MV-4-11 (cell line): ENCODE data around the gene MAGI2.
A peak's percentile ranks its signal among the peaks of the same experiment; 100 is the strongest.

Experiments
- DNase-seq: peaks from one replicate; lab custom pipeline; 2025; lab: John Stamatoyannopoulos, UW

Gene MAGI2

DNA sequence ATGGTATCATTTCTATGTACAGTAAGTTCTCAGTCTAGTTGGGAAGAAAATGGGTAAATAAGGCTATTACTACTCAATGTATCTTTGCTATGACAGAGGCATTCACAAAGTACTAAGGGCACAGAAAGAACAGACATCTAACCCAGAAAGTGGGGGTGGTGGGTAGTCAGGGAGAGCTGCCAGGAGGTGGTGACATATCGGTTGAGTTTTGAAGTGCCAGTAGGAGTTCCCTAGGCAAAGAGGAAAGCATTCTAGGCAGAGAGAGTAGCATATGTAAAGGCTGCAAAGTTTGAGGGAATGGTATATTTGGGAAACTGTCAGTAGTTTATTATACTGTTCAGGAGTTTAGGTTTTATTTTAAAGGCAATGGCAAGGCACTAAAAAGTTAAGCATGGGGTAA, 1372.1 kb downstream of the MAGI2 start:
- DNase-seq: no peak

DNA sequence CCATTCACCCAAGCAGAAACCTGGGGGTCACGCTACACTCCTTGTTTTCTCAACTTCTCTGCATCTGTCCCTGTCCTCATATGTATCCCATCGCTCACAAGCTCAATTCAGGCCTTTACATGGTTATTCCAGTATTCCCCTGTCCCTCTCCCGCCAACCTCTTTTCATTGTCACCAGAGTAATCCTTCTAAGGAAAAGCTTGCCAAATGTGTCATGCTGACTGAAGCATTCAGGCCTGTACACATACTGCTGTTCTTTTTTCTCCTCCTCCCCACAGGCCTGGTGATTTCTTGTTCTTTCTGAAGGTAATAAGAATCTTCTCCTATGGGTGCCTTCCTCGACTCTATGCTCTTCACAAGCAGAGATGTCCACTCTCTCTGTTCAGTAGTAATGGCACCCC, 1372.7 kb downstream of the MAGI2 start:
- DNase-seq: no peak

DNA sequence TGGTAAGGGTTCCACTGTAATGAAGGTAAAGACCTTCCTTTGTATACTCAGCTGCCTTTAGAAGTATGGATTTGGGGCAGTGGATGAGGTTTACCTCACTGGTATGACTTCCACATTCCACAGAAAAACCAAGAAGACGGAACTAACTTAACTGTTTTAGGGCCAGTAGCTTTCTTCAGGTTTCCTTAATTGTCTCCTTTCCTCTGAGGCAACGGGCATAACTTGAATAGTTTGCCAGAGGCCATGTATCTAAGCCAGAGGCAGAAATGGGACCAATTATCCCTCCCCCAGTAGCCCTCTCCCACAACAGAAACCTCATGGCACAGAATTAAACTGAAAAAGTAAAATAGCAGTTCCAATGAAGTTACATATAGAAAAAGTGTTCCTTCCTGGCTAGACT, 1373.2 kb downstream of the MAGI2 start:
- DNase-seq: no peak

DNA sequence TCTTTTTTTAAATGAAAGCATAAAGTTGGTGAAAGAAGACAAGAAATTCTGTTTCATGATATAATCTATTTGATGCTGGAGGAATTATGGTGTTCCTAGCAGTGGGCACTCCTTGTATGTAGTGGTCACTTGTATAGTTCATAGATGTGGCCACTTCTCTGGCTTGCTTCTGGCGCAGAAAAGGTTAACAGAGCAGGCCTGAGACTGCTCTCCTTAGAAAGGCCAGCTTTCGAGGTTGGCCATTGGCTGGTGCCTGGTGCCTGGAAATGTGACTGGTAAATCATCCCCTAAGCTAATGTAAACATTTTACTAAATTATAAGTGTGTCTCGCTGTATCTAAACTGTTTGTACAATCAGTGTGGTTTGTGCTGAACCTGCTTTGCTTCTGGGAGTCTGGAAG, 1378.8 kb downstream of the MAGI2 start:
- DNase-seq: no peak

DNA sequence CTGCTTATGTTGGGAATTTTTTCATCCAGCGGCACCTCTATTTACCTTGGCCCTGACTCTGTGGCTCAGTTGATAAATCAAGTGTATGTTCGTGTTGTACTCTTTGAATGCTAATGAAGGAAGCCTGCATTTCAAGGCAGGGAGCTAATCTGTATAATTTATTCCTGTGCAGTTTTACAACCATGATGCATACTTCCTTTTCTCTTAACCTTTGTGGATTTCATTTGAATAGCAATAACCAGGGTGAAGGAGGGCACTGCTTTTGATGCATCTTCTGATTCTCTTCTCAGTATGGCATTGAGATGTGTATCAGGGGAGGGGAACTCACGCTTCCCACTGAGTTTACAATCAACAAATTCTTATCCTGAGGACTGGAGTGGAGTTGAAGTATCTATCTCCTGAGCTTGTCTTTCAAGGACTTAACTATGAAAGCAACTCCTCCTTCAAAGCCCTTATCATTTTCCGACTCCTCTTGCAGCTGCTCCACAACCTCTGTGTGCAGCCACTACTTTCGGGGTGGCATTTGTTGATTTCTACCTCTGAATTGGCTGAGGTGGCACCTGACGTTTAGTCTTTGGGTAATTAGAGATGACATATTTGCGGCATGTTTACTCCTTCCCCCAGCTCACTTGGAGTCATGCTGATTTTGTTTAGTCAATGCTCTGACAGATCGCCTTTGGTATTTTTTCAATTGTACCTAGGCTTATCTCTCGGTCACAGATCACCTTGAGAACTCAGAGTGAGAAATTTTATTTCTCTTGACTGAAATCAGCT, 1379.7 kb downstream of the MAGI2 start:
- no peak for DNase-seq

DNA sequence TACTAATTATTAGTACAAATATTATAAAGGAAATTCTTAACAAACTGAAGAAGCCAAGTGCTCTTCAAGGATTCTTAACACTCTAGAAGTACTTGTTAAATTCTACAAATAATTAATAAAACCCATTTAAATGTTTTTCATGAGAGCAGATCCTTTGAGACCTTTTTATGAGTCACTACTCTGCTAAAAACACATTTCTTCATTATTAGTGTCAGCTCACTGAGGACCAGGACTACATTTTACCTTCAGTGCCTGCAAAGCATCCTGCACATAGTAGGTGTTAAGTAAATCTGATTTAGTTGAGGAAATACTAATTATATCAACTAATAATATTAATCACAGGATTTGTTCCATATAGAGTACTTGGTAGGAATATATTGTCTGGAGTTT, 1381.3 kb downstream of the MAGI2 start:
- DNase-seq: no peak

DNA sequence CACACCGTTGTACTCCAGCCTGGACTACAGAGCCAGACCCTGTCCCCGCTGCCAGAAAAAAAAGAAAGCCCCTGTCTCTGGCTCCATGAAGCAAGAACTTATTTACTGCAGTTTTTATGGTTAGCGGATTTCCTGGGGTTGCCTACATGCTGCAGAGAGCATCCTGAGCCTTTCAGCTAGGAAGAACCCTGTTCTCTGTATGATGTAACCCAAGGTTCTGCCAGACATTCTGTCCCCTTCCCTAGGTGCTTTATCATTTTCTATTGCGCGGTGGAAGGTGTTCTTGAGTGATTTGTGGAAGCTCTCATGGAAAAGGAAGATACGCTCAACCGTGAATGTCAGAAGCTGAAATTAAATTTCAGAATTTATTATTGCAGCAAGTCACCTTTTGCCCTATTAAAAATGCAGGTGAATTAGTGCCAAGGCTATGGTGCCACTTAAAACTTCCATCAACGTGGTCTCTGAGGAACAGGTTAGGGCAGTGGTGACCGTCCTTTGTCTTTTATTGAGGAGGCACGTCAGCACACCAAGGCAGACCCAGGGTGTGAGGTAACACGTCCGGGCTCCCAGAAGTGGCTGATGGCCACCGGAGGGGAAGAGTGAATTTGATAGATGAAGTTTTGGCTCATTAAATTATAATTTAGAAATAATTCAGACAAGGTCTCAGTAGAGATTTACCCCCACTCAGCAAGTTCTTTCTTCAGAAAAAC, 1381.8 kb downstream of the MAGI2 start:
- no peak for DNase-seq

DNA sequence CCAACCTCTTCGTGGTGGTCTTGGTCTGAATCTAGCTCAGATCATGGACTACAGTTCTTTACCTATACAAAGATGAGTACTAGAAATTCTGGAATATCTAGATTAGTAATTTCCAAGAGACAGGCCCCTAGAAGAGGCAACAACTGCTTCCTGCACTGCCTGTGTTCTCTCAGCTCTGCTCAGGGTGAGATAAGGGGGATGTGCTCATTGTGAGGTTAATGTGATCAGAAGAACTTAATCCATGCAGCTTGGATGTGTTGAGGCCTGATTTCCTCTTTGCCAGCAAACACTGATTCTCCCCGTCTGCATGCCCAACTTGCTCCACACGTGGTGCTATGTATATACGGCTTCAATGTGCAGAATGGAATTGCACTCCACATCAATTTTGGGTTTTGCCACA, 1386.9 kb downstream of the MAGI2 start:
- no peak for DNase-seq

DNA sequence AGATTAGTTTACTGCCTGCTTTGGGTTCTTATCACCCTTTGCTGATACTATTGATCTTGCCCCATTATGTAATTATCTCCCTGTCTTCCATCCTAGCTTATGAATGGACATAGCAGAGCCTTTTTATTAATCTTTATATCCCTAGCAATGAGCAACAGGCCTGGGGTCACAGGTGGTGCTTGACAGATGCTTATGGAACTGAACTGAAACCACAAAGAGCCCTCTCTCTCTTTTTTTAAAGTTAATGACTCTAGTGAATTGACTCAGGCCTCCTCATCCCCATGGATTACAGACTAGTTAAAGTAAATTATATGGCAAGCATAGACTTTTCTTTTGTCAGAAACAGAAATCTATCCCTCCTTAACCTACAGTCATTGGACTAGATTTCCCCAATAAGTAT, 1389.7 kb downstream of the MAGI2 start:
- no peak for DNase-seq

DNA sequence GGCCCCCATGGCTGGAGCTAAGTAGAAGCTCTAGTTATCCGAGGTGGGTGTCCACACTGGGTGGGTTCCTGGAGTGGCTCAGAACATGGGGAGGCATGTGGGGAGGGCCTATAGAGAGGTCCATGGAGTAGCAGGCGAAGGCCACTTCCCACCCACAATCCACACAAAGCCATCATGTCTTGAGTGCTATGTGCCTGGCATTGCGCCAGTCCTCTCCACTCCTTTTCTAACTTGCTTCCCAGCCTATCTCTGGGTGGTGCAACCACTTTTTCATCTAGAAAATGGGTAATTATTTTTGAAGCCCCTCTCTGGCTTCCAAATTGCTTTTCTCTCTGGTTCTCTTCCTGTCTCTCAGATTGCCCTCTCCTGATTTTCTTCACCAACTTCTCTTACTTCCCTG, 1391.3 kb downstream of the MAGI2 start:
- DNase-seq: no peak

DNA sequence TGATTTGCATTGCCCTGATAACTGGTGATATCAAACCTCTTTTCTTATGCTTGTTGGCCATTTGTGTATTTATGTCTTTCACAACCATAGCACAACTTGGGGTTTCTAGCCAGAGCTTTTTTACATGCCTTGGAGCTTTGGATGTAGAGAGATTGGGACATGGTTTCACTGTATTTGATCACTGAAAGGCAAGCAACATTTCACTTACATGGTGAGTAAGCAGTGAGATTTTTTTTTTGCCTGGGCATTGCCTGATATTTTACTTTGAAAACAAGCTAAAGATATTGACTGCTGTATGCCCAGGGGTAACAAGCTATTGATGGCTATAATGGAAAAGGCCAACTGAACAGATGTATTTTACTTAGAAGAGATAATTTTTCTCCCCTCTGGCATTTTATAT, 1395.9 kb downstream of the MAGI2 start:
- DNase-seq: no peak

DNA sequence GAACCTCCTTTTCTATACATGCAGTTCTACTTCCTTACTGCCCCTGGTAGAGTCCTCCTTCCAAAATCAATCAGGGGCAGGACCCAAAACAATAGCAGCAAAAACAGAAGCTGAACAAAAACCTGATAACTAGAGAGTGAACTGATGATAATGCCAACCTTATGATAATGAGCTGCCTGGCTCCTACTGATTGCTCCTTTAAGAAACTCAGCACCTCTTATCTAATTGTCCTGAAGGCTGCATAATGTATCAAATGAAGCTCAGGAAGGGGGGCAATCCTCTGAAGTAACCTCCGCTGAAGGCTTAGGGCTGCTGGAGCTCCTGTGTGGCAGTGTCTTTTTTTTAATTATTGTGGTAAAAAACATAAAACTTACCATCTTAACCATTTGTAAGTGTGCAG, 1397.9 kb downstream of the MAGI2 start:
- DNase-seq: no peak

DNA sequence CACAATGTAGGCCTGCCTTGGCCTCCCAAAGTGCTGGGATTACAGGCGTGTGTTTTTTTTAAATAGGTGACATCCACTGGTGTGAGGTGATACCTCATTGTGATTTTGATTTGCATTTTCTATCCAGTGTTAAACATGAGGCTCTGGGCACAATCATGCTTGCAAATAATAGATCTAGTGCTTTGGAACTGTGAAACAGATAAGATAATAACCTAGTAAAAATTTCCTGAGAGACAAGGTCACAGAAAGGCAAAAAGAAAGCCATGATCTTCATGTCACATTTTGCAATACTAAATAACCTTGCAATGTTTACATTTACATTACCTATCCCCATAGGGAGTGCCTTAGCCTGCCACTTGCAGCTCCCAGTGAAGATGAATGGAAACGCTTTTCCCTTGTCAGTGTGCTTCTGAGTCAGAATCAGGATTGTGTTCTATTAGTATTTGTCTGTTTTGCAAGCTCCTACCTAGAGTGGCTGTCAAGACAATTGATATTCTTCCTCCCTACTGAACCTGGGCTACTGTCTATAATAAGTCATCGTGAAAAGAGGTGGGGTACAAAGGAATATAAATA, 1398.4 kb downstream of the MAGI2 start:
- DNase-seq: no peak

DNA sequence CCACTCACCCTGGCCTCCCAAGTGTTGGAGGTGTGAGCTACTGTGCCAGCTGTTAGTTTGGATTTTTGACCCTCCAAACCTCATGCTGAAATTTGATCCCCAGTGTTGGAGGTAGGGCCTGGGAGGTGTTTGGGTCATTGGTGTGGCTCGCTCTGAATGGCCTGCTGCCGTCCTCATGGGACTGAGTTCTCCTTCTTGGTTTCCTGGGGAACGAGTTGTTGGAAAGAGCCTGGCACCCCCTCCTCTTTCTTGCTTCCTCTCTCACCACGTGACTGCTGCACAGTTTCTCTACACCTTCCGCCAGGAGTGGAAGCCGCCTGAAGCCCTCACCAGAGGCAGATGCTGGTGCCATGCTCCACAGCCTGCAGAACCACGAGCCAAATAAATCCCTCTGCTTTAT, 1401.4 kb downstream of the MAGI2 start:
- DNase-seq: no peak

DNA sequence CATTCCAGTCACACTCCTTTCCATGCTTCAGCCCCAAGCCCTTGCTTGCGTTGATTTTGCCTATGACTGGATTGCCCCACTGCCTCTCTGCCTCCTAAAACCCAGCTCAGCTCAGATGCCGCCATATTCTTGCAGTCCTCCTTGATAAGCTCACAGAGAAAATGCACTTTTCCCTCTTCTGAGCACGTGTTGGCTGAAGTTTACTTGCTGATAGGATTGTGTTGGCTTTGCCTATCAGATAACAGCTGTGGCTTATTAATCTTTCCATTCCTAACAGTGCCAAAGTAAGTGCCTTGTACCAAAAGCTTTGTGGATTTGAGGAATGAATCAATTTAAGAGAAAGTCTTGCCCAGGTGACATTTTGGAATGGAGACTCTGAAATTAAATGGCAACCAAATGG, 1405.7 kb downstream of the MAGI2 start:
- no peak for DNase-seq

DNA sequence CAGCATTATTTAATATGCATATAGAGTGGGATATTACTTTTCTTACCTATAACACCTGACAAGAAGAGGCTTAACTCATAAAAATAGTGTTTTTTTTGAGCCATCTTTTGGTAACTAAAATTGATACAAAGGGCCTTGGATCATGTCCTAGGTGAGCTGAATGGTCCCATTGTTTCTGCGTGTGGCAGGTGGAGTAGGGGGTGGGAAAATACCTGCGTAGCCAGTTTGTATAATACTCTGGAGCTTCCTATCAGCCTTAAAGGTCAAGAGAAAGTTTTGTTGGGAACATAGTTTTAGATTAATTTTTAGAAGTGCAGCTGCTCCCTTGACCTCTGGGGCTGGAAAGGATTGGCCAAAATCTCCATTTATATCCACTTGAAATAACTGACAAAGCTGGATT, 1410.3 kb downstream of the MAGI2 start:
- no peak for DNase-seq

DNA sequence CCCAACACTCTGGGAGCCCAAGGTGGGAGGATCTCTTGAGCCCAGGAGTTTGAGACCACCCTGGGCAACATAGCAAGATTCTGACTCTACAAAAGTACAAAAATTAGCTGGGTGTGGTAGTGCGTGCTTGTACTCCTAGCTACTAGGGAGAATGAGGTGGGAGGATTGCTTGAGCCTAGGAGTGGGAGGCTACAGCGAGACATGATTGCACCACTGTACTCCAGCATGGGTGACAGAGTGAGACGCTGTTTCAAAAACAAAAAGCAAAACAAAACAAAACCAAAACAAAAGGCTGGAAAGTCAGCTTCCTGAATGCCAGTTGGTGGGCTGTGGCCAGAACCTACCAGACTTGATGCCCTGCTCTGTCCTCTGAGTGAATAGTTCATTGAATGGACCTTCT, 1412.0 kb downstream of the MAGI2 start:
- DNase-seq: no peak

DNA sequence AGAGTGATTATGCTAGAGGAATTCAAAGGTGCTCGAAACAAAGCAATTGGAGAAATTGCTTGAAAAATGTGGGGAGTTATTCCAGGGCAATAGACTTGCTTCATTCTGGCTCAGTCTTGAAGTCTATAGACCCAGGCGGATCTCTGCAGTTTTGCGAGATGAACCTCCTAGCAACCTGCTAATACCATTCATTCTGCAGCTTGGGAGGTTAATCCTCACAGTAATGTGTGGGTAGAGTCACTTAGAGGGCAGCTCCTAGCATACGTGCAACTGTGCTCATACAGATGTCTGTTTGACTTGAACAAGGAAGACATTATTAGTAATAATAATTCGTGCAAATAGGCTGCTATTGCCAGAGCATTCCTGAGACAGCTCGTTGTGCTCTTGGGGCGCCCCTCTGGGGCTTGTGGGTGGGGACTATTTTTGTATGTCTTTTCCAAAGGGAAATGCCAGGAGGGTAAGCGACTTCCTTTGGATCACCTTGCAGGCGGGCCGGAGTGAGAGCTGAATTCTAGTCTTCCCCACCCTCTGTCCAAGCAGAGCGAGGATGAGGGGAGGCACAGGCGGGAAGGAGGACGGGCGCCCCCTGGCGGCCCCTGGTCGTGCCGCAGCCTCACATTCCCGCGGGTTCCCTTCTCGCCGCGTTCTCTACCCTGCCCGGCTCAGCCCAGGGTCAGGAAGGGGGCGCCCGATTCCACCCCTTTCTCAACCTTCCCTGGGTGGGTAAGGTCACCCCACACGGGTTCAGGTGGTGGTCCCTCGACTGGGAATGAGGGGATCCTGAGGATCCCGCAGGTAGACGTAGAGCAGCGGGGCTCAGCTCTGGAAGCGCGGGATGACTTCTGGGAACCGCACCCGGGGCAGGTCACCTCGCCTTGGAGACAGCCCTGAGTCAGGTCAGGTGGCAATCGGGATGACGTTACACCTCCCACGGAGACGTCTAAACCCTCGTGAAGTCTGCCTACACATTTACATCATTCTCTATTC, 1413.4 kb downstream of the MAGI2 start:
- peak; percentile 8 for DNase-seq

DNA sequence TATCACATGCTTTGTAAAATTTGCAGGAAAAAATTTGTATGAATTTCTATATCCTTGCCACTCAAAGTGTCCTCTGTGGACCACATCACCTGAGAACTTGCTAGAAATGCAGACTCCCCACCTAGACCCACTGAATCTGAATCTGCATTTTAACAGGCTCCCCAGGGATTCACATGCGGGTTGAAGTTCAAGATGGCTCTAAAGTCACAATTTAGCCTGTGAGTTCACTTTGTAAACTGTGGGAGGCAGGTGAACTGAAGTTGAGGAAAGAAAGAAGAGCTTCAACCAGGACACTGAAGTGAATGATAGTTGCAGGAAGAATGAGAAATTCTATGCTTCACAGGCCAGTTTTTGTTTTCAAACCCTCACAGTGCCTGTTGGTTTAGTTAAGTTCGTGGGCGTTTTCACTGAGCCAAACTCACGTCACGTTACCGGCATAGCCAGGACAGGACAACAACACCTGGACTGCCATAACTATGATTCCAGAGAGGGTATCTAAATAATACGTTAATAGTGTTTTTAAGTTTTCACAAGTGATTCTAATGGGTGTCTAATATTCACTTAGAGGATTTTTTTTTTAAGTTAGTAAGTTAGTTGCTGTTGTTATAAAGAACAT, 1414.9 kb downstream of the MAGI2 start:
- no peak for DNase-seq

DNA sequence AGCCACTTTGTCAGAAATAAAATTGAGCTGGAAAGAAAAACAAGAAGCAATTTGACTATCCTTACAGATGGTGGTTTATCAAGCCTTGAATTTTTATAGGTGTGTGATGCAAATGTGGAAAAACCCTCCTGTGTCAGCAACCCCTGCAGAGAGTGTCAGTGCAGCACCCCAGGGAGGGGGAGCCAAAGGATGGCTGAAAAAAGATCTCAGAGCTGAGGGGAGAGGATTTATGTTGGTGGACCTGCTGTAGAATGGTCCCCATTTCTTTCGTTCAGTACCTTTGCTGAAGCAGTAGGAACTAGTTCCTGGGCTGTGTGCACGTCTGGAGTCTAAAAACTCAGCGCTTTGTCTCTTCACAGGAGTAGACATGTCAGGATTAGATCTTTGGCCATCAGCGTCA, 1415.9 kb downstream of the MAGI2 start:
- no peak for DNase-seq

DNA sequence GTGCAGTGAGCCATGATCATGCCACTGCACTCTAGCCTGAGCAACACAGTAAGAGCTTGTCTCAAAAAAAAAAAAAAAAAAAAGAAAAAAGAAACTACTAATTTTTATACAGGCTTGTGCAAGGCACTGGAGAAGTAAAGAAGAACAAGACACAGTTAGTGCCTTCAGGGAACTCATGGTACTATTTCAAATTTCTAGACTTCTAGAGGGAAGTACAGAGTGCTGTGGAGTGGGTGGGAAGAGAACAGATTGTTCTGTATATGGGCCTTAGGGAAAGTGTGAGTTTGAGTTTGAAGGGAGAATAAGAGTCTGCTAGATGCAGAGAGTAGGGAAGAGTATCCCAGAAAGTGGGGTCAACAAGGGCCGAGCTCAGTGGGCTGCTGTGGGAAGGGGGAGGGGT, 1420.1 kb downstream of the MAGI2 start:
- DNase-seq: no peak

DNA sequence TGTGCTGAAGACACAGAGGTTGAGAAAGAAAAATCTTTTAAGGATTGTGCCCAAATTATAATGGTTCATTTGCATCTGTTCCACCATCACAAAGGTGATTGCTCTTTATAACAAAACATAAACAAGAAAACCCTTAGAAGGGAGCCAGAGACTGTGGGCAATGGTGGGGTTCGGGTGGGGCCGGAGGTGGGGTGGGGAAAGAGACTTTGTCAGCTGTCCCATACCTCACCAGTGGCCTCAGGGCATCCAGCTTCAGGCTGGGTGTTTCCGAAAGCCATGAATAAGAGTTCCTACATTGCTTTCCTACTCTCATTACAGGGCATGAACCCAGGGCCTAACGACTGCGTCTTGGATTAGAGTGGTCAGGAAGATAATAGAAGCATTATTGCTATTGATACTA, 1427.0 kb downstream of the MAGI2 start:
- no peak for DNase-seq
